HG03520 (cell line): ENCODE measurements around the gene MYO1E.
"Not testable (repeated sequence)": the region's sequence is repeated elsewhere in the genome, so short reads cannot be mapped to it uniquely, and the experiment has no call there.

Experiments
- ATAC-seq: cut with Tn5 transposase; IDR thresholded peaks from one replicate; pipeline ENCODE4 v1.9.1; 2021; ENCODE audit warnings: mild to moderate bottlenecking, moderate library complexity; ENCODE audit not compliant: unreplicated experiment

MYO1E gene

DNA sequence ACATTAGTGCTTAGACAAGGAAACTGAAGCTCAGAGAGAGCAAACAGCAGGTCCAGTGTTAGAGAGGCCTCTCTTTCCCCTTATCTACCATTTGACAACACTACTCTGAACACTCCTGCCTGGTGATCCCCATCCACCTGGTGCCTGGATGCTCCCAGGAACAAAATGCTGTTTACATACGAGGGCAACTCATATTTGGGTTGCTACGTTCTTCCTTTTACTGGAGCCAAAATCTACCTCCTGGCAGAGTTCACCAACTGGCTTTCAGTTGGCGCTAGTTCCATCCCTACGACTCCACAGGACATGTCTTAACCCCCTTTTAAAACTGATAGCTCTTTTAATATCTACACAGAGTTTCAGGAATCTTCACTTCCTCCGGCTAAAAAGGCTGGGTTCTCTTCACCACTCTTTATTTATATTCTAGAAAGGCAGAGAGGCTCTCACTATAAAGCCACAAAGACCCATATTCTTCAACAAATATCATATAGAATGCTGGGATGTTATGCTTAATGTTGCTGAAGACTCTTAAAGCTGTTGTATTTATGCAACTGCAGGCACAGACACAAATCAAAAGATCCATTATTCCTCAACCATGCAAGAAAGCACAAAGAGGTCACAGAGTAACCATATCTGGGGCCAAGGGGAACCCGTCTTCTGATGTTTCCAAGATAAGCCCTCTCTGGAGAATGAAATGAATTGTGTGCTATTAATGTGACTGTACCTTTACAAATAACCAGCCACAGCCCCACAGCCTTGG, 219.8 kb downstream of the MYO1E start:
- ATAC-seq, result no peak

DNA sequence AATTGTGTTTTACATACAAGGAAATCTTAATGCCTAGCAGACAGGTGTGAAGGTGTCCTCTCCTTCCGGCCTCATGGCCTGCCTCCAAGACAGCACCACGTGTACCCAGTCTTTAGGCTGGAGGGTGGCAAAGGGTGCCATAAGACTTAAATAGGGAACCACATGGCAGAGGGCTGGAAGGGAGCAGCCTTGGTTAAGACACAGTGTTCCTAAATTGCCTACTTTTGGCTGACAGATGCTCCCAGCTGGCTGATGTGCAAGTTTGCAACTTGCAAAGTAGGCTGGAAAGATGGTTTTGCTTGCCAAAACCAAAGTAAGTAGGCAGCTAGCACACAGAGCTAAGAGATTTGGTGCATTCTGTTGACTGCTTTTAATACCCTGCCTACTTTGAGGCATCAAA, 222.5 kb downstream of the MYO1E start:
- no peak for ATAC-seq

DNA sequence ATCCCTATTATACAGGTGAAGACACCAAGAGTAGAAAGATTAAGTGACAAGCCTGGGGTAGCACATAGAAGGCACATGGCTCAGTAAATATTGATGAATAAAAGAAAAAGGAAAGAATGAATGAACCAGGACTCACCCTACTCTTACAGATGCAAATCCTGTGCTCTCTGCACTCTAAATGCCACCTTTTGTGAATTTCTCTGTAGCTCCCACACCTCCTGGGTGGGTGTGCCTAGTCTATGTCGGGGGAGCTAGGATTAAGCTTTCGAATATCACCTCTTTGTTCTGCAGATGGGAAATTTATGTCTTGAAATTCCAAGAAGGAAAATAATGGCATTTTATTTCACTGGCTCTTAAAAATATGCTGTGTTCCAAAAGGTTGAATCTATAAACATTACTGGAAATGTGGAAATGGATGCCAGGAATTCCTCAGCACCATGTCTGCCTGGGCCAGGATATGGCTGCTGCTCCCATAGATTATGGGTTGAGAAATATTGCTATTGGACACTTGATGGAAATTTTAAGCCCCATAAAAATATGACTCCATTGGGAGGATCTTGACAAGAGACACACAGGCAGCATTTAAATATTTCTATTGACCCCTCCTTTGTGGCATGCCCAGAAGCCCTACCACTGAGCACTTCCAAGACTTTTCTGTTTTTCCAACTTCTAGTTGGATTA, 224.4 kb downstream of the MYO1E start:
- no peak for ATAC-seq

DNA sequence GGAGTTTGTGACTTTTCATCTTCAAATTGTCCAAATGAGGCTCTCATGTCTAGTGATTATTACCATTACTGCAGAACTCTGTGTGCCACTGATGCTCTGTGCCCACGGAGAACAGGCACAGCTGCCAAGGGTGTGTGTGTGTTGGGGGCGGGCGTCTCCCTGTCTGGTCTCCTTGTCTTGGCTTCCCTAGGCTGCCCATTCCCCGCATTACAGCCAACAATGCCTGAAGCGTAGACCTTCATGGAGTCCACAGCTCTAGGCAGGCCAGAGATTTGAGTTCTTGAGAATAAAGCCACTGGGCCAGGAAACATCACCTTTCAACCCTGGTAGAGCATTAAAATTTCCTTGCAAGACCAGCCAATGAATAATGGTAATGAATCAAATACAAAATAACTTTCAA, 225.0 kb downstream of the MYO1E start:
- ATAC-seq, result no peak

DNA sequence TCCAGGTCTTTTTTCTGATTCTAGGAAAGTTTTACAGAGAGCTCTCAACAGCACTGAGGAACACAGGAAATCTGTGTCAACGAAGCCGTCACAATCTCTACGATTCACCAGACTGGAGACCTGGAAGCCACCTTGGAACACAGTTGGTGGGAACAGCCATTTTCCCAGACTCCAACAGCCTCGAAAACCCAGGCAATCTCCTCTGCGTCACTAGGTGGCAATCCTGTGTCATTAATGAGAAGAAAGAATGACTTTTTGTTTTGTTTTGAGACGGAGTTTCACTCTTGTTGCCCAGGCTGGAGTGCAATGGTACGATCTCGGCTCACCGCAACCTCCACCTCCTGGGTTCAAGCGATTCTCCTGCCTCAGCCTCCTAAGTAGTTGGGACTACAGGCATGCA, 228.1 kb downstream of the MYO1E start:
- not testable (repeated sequence) for ATAC-seq

DNA sequence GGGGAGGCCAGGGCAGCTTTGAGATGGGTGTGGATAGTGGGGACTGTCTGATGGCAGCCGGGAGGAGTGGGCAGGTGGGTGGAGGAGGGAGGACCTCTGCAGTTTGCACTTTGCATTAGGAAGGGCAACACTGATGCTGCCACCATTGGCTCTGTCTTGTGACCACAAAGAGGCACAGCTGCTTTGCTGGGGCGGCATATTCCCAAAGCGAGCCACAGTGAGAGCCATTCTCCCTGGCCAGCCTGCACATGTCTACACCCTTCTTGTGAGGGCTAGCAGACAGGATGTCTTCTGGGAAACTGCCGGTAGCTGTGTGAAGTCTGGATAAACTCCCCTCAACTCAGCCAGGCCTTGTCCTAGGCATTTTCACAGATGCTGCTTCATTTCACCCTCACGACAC, 229.4 kb downstream of the MYO1E start:
- ATAC-seq, result no peak

DNA sequence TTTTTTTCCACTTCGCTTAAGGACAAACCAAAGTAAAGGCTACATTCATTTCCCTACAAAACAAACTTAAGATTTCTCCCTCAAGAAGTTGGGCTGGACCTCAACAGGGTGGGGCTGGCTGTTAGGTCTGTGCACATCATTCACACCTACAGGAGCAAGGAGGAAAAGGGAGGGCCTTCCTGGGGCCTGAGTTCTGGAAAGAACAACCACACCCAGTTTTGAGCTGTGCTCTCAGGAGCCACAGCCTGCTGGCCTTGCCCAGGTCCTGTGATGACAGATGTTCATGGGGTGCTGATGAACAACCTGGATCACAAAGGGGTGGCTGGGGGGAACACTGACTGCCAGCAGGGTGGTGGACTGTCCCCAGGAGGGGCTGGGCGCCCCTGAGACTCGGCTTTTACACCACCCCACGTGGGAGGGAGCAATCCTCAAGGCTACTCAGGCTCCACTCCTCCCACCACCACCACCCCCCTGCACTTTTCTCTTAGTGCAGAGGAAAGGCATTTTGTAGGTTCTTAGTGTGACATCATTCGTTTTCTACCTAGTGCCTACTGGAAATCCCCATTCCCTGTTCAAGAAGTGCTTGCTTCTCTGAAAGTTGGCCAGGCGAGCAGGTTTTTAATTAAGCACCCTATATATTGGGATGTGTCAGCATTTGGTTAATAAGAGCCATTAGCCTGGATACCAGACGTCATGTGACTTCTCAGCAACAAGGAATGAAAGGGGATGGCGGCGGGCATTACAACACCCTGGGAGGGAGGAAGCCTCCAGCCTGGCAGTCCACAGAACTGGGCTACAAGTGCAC, 232.0 kb downstream of the MYO1E start:
- ATAC-seq, result no peak

DNA sequence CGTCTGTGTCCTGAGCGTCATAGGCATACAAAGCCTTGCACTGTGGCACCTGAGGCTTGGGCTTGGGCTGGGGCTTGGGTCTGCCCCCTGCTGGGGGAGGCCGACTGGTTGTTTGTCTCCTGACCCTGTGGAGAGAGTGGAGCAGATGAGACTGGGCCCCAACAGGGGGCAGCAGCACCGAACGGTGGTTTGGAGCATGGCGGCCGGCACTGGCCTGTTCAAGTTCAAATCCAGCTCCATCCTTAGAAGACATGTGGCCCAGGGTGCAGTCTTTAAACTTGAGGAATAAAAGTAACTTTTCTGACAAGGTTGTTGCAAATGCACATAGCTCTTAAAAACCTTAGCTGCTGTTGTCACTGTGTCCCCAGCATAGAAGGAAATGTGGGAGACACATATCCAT, 234.4 kb downstream of the MYO1E start:
- ATAC-seq, result peak; percentile 74

DNA sequence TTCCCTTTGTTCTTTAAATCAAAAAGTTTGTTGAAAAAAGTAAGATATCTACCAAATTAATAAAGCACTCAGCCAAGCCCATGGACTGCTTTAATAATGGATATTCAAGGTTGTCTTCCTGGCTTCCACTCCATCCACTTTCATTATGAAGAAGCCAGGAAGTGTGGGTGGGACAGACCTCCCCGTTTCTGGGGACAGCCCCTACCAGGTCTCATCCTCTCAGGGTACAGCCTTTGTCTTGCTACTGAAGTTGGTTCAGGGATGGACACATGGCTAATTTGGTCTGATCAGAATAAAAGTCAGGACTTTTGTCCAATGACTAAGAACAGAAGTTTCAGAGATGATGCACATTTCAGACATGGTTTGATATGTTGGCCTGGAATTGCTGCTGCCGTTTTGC, 235.1 kb downstream of the MYO1E start:
- no peak for ATAC-seq

DNA sequence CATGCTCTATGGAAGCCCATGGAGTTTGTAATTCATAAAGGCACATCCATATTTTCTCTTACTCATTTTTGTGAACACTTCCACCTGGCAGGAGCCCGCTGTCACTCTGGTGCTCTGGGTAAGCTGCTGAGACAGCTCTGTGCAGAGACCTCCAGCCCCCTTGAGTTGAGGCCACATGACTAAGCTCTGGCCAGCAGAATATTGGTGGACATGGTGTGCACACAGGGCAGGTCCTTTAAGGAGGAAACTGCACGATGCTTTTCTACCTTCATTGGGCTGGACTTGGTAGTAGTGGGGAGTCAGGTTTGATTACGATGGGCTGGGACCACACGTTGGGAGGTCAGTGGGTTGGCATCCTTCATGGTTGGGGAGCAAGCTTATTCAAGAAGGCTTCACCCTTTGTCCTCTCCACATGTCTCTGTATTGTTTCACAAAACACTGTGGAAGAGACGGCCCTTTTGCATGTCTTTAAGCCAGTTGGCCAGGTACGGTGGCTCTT, 238.7 kb downstream of the MYO1E start:
- no peak for ATAC-seq

DNA sequence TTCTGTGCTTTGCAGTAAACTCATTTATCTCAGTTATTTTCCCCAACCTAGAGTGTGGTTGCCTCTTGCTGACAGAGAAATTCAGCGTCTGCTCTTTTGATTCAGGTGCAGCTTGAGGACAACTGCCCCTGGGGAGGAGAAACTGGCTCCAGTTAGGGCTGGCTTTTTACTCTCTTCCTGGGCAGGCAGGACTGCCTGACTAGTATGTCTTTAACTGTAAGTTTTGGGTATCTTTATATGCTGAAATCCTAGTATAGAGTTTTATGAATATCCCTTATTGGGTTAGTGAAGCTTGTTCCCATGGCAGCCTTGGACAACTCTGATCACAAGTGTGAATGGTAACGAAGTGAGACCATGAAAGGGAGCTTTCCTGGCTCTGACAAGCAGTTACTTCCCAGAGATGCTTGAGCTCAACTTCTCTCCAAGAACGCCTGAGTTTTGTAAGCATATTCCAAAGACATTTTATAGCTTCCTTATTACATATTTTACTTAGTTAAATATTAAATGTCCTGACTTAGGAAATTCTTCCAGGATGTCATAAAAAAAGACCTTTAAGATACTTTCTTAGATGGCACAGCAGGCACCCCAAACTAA, 240.6 kb downstream of the MYO1E start:
- no peak for ATAC-seq

DNA sequence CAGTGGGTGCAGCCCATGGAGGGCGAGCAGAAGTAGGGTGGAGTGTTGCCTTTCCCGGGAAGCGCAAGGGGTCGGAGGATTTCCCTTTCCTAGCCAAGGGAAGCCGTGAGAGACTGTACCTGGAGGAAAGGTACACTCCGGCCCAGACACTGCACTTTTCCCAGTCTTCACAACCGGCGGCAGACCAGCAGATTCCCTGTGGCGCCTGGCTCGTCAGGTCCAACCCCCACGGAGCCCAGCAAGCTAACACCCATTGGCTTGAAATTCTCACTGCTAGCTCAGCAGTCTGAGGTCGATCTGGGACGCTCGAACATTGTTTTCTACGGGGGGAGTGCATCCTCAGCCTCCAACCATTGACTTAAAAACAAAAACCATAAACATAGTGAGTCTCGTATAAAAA, 241.2 kb downstream of the MYO1E start:
- ATAC-seq, result no peak

DNA sequence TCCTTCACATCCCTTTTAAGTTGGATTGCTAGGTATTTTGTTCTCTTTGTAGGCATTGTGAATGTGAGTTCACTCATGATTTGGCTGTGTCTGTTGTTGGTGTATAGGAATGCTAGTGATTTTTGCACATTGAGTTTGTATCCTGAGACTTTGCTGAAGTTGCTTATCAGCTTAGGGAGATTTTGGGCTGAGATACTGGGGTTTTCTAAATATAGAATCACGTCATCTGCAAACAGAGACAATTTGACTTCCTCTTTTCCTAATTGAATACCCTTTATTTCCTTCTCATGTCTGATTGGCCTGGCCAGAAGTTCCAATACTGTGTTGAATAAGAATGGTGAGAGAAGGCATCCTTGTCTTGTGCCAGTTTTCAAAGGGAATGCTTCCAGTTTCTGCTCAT, 245.4 kb downstream of the MYO1E start:
- ATAC-seq, result not testable (repeated sequence)

DNA sequence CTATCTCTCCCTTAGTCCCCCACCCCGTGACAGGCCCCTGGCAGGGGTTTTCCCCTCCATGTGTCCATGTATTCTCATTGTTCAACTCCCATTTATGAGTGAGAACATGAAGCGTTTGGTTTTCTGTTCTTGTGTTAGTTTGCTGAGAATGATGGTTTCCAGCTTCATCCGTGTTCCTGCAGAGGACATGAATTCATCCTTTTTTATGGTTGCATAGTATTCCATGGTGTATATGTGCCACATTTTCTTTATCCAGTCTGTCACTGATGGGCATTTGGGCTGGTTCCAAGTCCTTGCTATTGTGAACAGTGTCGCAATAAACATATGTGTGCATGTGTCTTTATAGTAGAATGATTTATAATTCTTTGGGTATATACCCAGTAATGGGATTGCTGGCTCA, 247.0 kb downstream of the MYO1E start:
- ATAC-seq, result not testable (repeated sequence)

DNA sequence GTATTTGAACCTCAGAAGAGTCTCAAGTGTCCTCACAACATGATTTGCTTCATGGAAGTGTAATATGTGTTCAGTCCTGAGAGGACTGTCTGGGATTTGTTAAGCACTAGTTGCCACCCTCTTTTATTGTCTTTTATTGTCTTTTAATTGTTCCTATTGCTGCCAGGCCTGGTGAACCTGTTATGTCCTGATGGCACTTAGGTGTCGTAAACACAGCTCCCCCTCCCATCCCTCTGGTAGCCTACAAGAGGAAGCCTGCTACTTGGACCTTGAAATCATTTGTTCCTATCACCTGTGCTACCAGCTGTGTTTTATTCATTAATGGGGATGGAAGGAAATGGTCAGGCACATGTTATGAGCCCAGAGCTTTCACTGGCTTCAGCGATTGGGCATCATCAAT, 248.4 kb downstream of the MYO1E start:
- no peak for ATAC-seq

DNA sequence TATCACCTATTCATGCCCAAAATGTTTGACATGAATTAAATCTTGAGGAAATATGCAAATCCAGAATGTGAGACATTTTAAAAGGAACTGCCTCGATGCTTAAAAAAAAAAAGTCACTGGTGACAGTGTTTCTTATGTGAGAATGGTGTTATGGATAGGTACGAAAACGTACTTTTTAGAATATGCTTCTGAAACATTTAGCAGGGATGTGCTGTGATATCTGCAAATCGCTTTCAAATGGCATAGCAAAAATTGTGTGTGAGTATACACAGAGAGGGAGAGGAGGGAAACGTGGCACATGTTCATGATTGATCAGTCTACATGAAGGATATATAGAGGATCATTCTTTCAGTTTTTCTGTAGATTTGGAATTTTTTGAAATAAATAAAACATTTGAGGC, 251.7 kb downstream of the MYO1E start:
- ATAC-seq, result no peak

DNA sequence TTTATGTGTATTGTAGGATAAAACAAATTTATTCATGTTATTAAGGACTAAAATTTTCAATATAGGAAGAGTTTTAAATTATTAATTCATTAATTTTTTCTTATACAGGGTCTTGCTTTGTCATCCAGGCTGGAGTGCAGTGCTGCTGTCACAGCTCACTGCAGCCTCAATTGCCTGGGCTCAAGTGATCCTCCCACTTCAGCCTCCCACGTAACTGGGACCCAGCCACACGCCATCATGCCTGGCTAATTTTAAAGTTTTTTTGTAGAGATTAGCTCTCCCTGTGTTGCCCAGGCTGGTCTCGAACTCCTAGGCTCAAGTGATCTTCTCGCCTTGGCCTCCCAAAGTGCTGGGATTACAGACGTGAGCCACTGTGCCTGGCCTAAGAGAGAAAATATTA, 253.0 kb downstream of the MYO1E start:
- no peak for ATAC-seq

DNA sequence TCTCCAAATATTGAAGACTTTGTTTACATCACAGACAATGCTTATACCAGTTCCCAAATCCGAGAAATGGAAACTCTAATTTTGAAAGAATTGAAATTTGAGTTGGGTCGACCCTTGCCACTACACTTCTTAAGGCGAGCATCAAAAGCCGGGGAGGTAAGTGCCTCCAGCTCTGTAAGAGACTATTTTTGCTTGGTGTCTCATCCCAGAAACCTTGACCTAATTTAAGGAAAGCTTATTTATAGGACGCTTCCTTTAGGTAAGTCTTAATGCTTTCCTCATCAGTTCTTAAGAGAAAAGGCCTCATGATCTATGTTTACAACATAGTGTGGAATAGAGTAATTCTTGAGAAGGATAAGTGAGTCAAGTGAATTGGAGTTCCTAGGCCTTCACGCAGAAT, 255.9 kb downstream of the MYO1E start:
- no peak for ATAC-seq

DNA sequence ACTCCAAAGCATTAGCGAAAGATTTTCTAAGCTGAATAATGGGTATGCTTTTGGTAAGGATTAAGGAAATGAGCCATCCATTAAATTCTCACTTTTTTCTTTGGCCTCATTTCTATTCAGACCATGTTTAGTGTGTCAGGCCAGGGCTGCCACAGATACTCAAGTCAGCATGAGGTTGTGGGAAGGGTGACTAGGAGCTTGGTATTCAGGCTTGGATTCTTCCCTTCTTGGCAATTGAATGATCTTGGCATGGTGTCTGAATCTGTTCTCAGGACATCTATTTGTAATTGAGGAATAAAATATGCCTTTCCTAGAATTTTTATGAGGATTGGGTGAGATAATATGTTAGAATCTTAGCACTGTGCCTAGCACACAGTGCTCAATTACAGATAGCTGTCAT, 256.5 kb downstream of the MYO1E start:
- no peak for ATAC-seq

DNA sequence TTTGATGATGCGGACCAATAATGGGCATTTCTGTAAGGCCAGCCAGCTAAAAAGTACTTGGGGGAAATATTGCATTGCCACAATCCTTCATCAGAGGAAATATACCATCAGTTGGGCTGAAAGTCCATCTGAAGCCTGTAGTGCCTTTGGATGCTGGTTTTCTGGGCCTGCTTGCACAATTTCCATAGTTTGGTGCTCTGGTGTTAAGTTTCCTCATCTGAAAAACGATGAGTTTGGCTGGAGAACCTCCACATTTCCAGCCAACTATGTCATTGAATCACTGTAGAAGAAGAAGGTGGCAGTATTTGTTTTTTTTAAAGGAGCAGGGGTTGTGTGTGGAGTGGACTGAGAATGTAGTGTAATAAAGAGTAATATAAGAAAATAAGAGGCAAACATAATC, 257.6 kb downstream of the MYO1E start:
- ATAC-seq, result no peak

DNA sequence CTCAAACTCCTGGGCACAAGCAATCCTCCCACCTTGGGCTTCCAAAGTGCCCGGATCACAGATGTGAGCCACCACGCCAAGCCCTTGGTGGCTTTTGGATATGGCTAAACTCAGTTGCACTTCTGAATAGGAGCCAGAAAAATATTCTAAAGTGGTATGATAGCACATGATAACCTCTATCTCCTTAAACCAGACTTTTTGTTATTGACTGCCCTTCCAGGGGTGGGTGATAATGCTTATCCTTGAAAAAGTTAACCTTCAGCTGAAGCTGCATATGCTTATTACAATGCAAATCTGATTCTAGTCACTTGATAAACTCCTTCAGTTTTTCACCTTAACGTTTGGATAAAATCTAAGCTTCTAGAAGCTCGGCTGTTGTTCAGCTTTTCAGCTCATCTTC, 261.4 kb downstream of the MYO1E start:
- no peak for ATAC-seq
